ENCODE measurements around the gene AGPAT4. TPM values are rescaled to one million over a fixed set of nuclear protein-coding genes. Genes with fewer than 3 reads are reported as not detected.

The AGPAT4 gene
- polyA plus RNA-seq, 1 donor (not counting 4 experiments of a cell fraction or from before 2014, with no cell fraction given): 8.4 TPM

- Histone ChIP-seq H2AFZ (ENCODE audit: control insufficient read depth, low read length) (no peak overlapping the region), H3K4me2 (ENCODE audit: control insufficient read depth, extremely low read depth, insufficient read depth, low read depth, low read length) (no peak overlapping the region)
- no peak for DNase-seq (ENCODE audit: low read depth, low spot score)
These were observed 30.8 kb downstream of the AGPAT4 start for GRCh38 chr6:161242779-161243693.

GRCh38 chr6:161242113-161242512 lies 31.7 kb downstream of the AGPAT4 start:
- Histone ChIP-seq H3K79me2 (ENCODE audit: control insufficient read depth, insufficient read depth, low read length) (no peaks in the 10 kb centered on the region), H2AFZ (ENCODE audit: control insufficient read depth, low read length) (no peak overlapping the region), H3K27ac (ENCODE audit: control insufficient read depth, insufficient read depth, low read length) (no peak overlapping the region), H3K4me2 (ENCODE audit: control insufficient read depth, extremely low read depth, insufficient read depth, low read depth, low read length) (no peak overlapping the region), H4K20me1 (ENCODE audit: control insufficient read depth, extremely low read depth, insufficient read depth, low read length) (no peaks in the 10 kb centered on the region), H3K9me3 (ENCODE audit: control insufficient read depth, low read depth, low read length) (no peaks in the 10 kb centered on the region), H3K9me1 (ENCODE audit: control insufficient read depth, extremely low read depth, insufficient read depth, low read length) (no peaks in the 10 kb centered on the region), H3K27me3 (ENCODE audit: control insufficient read depth, extremely low read depth, insufficient read depth, low read length) (no peaks in the 10 kb centered on the region), H3K4me3 (ENCODE audit: control insufficient read depth in 2 of 3, extremely low read depth in 1 of 3, insufficient read depth in 2 of 3, low read depth in 1 of 3, low read length in 3 of 3) (no peak overlapping the region), H3K9ac (ENCODE audit: control insufficient read depth, extremely low read depth, insufficient read depth, low read length) (no peak overlapping the region), H3K4me1 (ENCODE audit: control insufficient read depth, extremely low read depth, insufficient read depth, low read length) (no peaks in the 10 kb centered on the region), H3K36me3 (ENCODE audit: control insufficient read depth in 2 of 2, extremely low read depth in 1 of 2, insufficient read depth in 2 of 2, low read length in 2 of 2) (peaks cover 0 to 1% of the 10 kb centered on the region in 2 experiments)
- no peak for DNase-seq (ENCODE audit: low read depth, low spot score)
- no peak for FAIRE-seq
- dilution Hi-C loops (cut with MboI; ENCODE audit: extremely low pct_ligation_motif_present, low sequenced_read_pairs): no loop called here
- TF ChIP-seq EZH2 (IDR thresholded peaks at IDR 0.05; ENCODE audit: low read length) (no peak), CTCF (optimal IDR thresholded peaks at IDR 0.05 in 1 of 3, IDR thresholded peaks at IDR 0.05 in 1 of 3, conservative IDR thresholded peaks at IDR 0.05 in 1 of 3; ENCODE audit: extremely low read depth in 1 of 3, insufficient read depth in 2 of 3, low read length in 3 of 3) (no peak)

More at GRCh38 chr6:161242779-161243693, 30.8 kb downstream of the AGPAT4 start:
- Histone ChIP-seq H3K27ac (ENCODE audit: control insufficient read depth, insufficient read depth, low read length) (no peak overlapping the region), H3K36me3 (ENCODE audit: control insufficient read depth in 2 of 2, extremely low read depth in 1 of 2, insufficient read depth in 2 of 2, low read length in 2 of 2) (peaks cover 0 to 1% of the 10 kb centered on the region in 2 experiments), H3K4me1 (ENCODE audit: control insufficient read depth, extremely low read depth, insufficient read depth, low read length) (no peaks in the 10 kb centered on the region), H3K4me3 (ENCODE audit: control insufficient read depth in 2 of 3, extremely low read depth in 1 of 3, insufficient read depth in 2 of 3, low read depth in 1 of 3, low read length in 3 of 3) (no peak overlapping the region), H3K9ac (ENCODE audit: control insufficient read depth, extremely low read depth, insufficient read depth, low read length) (no peak overlapping the region), H3K27me3 (ENCODE audit: control insufficient read depth, extremely low read depth, insufficient read depth, low read length) (no peaks in the 10 kb centered on the region), H3K9me1 (ENCODE audit: control insufficient read depth, extremely low read depth, insufficient read depth, low read length) (no peaks in the 10 kb centered on the region), H3K9me3 (ENCODE audit: control insufficient read depth, low read depth, low read length) (no peaks in the 10 kb centered on the region), H3K79me2 (ENCODE audit: control insufficient read depth, insufficient read depth, low read length) (no peaks in the 10 kb centered on the region), H4K20me1 (ENCODE audit: control insufficient read depth, extremely low read depth, insufficient read depth, low read length) (no peaks in the 10 kb centered on the region)
- dilution Hi-C loops (cut with MboI; ENCODE audit: extremely low pct_ligation_motif_present, low sequenced_read_pairs): no loop called here
- no peak for FAIRE-seq
- TF ChIP-seq CTCF (optimal IDR thresholded peaks at IDR 0.05 in 1 of 3, IDR thresholded peaks at IDR 0.05 in 1 of 3, conservative IDR thresholded peaks at IDR 0.05 in 1 of 3; ENCODE audit: extremely low read depth in 1 of 3, insufficient read depth in 2 of 3, low read length in 3 of 3): no peak
- no peak for TF ChIP-seq EZH2 (IDR thresholded peaks at IDR 0.05; ENCODE audit: low read length)
